H1 (cell line): ENCODE results near the gene F7. TPM values are rescaled to one million over a fixed set of nuclear protein-coding genes. Genes with fewer than 3 reads are reported as not detected.

ENCODE experiments used
- TAF7 ChIP-seq: optimal IDR thresholded peaks from 2 replicates; pipeline ENCODE3; 2011; ENCODE audit warnings: low read depth, mild to moderate bottlenecking, inconsistent platforms, low read length, moderate library complexity, borderline replicate concordance
- polyA plus RNA-seq, 7 experiments: library from polyadenylated mRNA; depleted of rRNA in 3 of 7; stranded (reverse) in 5 of 7; unstranded in 2 of 7; fragments of >200 nt in 5 of 7; fragments of 200-250 nt in 2 of 7; gene quantifications; 1 replicate in 5 of 7; 2 replicates in 1 of 7; 4 replicates in 1 of 7; pipeline versions ENCODE4 v1.2.1 to v1.2.3, GENCODE V29; 2011 to 2013; ENCODE audit warnings: missing spikeins in 2 of 7, mixed read lengths in 2 of 7
- total RNA-seq: library from RNA; stranded (reverse); fragmentation: NEBNext Ultra II Directional; extraction: Animal tissue kit (Norgen Biotek cat#: 25700); gene quantifications from 2 replicates; pipeline ENCODE4 v1.2.1, GENCODE V29; 2021

The F7 gene
- total and polyA plus RNA-seq, 2 of the 8 experiments (the other 6 are each of a cell fraction or from before 2014, with no cell fraction given), result 0.43 to 0.98 TPM

DNA sequence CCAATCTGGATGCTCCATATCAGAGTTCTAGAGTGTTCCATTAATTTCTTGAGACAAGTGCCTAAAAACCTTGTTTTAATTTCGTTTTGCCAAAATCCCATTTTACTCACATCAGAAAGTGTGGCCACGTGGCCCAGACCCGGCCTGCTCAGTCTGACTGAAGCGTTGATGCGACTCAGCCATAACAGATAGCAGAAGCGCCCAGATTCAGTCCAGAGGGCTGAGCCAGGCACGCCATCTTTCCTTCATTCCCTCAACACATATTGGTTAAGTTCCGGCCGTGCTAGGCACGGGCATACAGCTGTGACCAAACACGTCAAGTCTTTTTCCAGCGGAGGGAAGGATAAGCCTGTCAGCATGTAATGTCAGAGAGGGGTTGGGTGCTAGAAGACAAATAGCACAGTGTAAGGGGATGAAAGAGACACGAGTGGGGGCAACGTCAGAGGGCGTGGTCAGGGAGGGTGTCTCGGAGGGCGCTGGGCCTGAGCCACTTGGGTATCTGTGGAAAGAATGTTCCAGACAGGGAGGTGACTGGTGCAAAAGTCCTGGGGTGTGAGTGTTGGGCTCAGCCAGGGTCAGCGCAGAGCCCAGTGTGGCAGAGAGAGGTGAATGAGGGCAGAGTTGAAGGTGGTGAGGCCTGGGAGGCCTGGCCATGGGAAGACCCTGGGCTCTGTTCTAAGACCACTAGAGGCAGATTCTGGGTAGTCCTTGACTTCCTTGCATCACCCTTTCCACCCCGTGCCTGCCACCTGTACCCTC lies 20.1 kb downstream of the F7 start (continued):
- no peak for TF ChIP-seq TAF7
